Stimulated activated CD4-positive, alpha-beta T cell treated with anti-CD3 and anti-CD28 coated beads, TNF-alpha, amount 100 ng/mL, for 4 hours (primary cell): ENCODE measurements around the gene PDE7B.
"Not testable (repeated sequence)": the region's sequence is repeated elsewhere in the genome, so short reads cannot be mapped to it uniquely, and the experiment has no call there.

Experiments used
- DNase-seq, 3 experiments: peaks; one replicate each; pipeline ENCODE4 v3.0.0-alpha.2; 2020; ENCODE audit warnings: low read depth in 3 of 3

Gene PDE7B

DNA sequence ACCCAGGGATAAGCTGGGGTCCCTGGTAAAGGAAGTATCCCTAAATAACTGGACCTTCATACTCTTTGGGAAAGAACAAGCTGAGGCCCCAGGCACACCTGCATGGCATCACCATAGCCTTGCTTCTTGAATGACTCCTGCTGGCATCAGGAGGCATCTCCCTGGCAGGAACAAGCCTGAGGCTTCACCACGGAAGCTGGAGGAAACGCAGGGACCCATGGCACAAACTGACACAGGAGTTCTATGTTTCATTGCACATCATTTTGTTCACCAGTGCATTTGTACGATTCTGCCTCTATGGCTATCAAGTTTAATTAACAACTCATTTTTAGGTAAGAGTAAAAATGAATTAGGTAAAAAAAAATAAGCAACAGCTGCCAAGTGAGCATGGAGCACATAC is 619 bp upstream of the PDE7B start:
- DNase-seq: no peak

DNA sequence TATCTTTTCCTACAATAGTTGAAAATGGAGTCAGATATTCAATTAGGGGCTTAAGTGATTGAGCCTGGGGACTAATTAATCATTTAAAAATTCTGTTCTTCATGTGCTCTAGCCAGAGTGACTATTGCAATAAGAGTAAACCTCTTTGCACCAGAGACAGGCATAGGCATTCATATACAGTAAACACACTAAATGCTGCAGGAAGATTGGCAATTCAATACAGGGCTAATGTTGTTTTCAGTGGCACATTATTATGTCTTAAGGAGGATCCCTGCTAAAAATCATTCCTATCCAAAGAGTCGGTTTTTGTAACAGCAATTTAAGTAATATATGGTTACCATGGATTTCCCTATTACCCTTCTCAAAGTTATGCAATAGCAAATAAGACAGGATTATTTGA is 1.2 kb downstream of the PDE7B start:
- DNase-seq: no peak

DNA sequence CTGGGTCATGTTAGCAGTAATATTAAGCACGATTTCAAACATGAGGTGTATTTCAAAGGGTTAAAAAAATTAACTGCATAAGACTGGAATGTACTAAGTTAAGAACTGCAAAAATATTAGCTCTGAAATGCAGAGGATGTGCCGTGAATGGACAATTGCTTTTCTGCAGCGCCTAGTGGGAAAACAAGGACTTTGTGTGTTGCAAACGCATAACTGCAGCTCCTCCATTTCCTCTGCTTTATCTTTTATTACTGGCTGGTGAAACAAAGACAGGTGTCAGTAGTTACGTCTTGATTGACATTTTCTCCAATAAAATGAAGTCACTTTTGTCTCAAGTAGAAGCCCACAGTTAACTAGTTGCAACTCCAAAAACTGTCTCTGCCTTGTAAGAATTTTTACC is 1.7 kb downstream of the PDE7B start:
- DNase-seq: no peak

DNA sequence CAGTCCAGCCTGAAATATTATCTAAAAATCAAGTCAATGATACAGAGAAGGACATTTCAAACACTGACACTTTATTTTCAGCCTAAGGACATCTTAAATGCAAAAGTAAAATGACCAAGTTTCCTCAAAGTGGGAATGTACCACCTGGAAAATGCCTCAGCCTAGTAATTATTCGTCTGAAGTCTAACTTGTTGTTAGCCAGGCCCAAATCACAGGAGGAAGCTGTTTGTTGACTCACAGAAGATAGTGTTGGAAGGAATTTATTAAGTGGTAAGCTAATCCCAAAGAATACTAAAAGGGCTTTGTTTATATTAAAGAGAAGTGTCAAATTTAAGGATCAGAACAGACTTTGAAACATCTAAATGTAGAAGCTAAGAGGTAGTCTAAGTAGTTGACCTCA is 2.5 kb downstream of the PDE7B start:
- no peak for DNase-seq

DNA sequence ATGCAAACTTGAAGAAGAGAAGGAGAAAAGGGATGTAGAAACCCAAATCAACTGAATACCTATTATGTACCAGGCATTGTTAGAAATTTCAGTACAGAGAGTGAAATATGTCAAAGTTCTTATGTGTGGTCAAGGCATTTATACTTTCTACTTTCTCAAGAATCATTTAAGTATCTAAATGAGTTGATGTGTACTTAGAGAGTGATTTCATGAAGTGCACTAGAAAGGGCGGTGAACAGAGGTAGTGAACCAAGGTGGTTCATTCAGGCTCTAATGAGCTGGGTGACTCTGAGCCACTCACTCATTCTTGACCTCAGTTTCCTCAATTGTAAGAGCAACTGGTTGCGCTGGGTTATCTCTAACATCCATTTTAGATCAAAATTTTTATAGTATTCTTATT is 3.3 kb downstream of the PDE7B start:
- no peak for DNase-seq

DNA sequence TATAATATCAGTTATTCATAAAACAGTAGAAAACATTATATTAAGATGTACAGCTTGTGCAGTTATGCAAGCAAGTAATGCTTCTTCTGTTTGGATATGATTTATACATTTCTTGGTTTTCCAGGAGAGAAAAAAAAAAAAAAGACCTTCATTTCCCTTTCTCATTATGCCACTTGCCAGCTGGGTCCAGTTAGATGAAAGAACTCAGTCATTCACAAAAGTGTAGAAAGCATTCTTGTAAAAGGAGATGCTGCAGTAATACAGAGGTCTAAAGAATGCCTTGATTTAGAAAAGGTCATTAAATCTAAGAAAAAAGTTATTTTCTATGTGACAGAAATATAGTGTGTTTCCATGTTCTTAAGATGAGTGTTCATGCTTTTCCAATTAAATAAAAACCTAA is 7.4 kb downstream of the PDE7B start:
- no peak for DNase-seq

DNA sequence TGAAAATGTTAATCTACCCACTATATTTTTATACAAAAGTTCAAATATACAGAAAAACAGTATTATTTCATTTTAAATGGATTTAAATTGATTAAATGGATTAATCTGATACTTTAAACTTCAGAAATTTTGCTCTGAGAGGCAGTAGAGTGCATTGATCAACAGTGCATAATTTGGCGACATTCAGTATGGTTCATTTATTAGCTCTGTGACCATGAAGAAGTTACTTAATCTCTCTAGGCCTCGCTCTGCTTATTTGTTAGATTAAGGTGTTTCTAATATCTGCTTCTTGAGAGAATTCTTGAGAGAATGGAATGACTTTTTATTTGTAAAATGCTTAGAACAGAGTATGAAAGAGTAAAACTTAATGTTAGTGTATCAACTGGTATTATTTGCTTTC is 8.9 kb downstream of the PDE7B start:
- DNase-seq: no peak

DNA sequence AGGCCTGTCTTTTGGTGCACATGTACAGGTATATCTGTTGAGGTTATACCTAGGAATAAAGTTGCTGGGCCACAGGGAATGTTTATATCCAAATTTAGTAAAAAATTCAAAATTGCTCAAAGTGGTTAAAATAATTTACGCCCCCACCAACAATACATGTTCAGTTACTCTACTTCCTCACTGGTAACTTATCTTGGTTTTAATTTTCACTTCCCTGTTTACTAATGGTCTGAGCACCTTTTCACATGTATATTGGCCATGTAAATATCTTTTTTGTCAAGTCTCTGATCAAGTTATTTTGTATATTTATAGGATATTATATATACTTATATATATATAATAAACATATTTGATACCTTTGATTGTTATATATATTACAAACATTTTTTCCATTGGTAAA is 9.7 kb downstream of the PDE7B start:
- DNase-seq: no peak

DNA sequence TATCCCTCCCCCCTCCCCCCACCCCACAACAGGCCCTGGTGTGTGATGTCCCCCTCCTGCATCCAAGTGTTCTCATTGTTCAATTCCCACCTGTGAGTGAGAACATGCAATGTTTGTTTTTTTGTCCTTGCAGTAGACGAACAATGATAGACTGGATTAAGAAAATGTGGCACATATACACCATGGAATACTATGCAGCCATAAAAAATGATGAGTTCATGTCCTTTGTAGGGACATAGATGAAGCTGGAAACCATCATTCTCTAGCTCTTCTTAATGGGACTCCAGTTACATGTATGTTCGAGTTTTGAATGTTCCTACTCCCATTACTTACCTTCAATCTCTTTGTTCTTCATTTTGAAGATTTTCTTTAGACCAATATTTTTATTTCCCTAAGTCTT is 13.4 kb downstream of the PDE7B start:
- DNase-seq: not testable (repeated sequence)

DNA sequence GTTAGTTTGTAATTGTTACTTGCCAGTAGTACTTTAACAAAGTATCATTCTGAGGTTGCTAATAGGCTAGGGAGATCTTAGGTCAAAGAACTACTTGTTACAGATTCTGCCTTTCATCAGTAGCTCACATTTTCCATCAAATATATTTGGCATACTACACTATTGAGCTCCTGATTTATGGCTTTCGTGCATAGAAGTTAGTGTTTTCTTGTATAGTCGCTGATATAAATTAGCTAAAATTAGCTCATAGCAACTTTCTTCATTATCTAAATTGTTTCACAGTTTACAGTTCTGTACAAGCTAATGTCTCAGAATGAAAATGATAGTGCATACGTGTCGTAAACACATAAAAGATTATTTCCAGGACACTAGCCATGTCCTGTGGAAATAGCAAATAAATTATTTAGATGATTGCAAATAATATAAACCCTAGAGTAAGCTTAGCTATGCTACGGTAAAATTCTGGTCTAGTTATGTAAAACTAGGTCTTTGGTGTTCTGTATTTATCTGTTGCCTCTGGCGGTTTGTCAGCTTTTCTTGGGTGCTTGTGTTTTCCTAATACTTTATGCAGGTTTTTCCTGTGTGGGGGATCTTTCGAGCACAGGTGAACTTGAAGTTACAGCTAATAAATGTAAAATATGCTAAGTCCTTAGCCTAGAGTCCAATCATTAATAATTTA is 15.1 kb downstream of the PDE7B start:
- DNase-seq: no peak

DNA sequence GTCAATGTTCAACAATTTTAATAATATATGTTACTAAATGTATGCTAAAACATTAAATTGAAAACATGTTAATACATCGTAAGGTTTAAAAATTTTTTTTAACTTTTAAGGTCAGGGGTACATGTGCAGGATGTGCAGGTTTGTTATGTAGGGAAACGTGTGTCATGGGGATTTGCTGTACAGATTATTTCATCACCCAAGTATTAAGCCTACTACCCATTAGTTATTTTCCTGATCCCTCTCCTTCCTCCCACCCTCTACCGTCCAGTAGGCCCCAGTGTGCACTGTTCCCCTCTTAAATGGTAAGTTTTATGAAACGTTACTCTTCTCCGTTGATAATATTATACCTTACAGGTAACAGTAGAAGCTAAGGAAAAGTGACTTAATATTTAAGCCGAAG is 15.8 kb downstream of the PDE7B start:
- DNase-seq: no peak

DNA sequence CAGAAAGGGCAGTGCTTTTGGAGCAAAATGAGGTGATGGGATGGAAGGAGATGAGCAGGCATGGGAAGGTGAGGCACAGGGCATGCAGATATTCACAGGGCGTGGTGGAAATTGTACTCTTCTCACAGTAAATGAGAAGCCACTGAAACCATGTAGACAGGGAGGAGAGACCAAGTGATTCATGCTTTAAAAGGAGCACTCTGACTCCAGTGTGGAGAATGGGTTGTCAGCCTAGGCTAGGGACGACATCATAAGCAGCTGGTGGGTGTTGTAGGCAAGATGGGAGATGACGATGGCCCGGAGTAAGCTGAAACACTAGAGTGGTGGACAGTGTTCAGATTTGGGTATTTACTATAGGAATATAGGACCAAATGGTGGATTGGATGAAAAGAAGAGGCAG is 18.4 kb downstream of the PDE7B start:
- no peak for DNase-seq

DNA sequence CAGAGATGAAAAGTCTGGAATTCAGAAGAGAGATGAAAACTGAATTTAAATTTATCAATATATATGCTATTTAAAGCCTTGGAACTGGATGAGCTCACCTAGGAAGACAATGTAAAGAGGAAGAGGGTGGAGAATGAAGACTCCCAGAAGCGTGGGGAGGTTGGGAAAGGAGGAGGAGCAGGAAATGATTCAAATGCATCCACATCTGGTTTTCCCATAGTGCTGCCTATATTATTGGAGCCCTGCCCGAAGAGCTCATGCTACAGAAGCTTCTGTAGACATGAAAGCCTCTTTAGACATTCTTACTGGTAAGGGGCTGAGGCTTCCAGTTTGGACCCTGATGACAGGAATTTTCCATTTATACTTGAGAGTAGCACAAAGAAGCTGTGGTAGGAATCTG is 19.2 kb downstream of the PDE7B start:
- no peak for DNase-seq

DNA sequence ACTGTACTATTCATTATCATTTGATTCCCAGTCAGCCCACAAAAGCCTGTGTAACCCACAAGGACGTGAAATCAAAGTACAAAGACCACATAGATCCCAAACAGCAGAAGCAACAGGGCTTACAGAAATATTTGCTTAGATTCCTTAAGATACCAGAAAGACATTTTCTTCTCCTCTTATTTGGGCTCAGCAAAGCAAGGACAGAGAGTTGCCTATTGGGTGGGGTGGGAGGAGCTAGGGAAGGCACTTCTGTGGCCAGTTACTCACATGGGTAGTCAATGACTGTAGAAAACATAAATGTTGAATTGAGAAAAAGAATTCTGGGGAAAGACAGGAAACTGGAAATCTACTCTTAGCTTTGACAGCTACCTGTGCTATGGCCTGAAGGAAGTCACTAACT is 19.8 kb downstream of the PDE7B start:
- no peak for DNase-seq

DNA sequence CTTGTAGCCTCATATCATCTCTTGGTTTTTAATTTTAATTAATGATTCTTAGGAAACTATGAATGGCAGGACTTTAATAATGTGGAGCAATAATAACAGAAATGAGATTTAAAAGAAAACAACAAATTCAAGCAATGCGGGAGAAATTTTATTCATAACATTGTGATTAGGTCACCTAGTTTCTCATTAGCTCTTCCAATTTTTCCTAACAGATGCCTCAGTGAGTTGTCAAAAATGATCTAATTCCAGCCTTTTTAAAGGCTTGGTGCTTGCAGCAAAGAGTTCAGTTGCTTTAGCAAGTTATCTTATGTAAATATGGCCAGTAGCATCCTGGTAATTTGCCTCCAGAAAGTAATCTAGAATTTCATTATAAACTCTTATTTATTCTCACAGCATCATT is 20.4 kb downstream of the PDE7B start:
- DNase-seq: no peak

DNA sequence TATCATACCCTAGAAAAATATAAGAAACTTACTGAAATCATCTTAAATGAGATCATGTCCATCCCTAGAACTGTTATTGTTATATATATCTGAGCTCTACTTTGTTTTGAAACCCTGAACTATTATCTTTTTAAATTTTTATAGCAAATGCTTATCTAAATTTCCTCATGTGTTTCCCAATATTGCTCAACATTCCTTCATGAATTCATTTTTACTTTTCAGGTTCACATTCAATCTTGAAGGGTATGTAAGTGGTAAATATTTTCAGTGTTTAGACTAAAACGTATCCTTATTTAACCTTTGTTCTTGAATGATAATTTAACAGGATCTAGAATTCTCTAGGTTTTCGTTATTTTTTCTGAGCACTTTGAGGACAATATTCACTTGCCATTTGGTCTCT is 23.9 kb downstream of the PDE7B start:
- no peak for DNase-seq

DNA sequence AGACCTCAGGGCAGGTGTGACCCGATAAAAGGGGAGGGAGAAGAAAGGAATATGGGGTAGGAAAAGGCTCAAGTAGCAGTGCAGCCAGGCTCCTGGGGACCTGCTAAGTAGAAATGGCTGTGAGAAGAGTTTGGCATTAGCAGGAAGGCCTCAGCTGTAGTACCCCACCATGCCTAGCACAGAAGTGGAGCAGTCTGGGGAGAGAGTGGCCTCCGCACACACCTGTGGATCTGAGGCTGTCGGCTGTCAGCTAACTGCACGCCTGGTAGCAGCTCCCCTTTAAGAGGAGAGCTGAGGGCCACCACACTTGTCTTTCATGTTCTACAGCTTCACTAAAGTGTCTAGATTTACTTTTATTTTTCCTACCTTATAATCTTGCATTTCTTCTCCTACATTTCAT is 24.6 kb downstream of the PDE7B start:
- DNase-seq: no peak

DNA sequence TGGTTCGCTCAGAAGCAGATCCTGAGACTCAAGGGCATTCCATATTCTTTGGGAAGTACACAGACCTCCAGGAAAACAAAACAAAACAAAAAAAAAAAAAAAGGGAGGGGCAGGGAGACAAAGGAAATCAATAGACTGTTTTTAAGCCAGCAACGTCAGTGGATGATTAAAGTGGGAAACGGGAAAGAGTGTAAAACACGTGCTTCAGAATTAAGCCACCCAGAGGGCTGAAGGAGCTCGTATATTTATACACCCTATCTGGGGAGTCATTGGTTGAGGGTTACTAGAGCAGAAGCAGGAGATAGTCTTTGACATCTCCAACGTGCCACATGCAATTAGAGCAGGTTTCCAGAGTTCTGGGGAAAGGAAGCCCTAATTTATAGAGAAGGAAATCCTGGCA is 26.2 kb downstream of the PDE7B start:
- no peak for DNase-seq

DNA sequence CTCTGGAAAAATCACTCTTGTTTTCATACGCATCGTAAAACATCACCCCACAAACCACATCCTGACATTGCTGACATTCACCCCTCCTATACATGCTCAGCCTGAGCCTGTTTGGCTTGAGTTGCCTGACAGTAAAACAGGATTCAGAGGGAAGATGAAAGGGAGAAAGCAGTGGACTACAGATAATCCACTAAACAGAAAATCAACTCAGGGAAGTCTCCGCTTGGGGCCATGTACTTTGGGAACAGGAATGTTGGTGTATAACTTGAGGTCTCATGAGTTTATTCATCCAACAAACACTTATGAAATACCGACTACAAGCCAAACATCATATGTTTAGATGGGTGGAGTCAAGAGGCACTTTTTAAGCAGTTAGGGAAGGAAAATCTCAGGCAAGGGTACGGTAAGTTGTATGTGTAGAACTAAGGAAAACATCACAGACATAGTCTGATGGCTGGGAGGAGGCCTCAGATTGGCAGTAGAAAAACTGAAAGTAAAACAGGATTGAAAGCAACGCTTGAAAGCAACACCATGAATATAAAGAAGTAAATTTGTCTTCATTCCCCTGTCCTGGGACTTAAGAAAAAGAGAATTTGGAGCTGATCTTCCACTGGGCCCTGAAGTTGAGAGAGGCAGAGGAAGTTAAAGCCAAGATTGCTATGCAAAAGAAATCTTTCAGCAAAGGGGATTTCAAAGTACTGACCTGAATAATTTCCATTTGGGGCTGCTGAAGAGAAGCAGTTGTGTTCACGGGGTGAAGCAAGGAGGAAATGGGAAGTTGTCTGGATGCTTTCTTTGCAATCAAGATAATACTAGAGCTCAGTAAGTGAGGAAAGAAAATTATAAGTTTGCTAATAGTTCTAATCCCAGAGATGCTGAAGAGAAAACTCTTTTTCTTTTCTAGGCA is 28.8 kb downstream of the PDE7B start:
- peak in 2 of 3 experiments; percentile 9 to 24 for DNase-seq

DNA sequence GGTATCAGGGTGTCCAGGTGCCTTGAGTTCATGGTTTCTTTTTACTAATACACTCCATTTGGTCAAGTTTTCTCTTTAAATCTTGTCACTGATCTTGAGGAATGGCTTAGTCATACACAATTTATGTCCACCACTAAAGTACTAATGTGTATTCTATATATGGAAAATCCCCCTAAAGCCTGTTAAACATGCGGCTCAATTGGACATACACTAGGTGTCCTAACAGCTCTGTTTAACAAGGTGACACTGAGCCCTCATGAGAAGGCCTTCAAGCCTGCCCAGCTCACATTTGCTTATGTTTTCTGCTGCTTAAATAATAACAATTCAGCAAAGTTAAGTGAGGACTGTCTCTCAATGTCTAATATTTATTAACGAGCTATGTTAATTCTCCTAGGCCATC is 31.5 kb downstream of the PDE7B start:
- DNase-seq: no peak

DNA sequence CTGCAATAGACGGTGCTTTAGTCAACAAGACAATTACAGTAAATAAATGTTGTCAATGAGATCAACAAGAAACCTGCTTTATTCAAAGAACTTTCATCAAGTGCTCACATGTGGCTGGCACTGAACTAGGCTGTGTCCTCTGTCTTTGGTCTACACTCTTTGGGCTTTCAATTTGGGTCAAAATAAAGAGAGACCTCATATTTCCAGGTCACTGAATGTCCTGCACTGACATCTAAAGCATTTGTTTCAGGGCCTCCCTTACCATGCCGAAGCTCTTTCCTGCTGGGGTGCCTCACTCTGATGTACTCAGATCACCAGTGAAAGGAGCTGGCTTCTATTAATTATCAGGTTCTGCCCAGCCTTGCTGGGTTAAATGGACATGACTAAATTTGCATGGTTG is 32.0 kb downstream of the PDE7B start:
- DNase-seq: no peak

DNA sequence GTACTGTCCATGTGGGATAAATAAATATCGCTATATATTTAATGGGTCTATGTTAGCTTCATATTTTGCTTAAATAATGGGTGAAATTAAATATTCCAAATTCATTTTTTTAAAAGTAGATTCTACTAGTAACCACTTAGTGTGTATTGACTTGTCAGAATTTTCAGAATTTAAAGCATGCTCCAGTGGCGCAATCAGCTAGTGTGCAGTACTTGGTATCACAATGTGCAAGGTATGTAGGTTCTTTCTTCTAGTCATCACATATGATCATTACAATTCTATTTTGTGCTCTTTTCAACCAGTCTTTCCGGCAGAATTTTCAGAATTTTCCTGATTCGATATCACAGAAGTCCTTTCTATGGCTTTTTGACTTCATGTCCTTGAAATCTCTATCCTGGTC is 32.6 kb downstream of the PDE7B start:
- no peak for DNase-seq

DNA sequence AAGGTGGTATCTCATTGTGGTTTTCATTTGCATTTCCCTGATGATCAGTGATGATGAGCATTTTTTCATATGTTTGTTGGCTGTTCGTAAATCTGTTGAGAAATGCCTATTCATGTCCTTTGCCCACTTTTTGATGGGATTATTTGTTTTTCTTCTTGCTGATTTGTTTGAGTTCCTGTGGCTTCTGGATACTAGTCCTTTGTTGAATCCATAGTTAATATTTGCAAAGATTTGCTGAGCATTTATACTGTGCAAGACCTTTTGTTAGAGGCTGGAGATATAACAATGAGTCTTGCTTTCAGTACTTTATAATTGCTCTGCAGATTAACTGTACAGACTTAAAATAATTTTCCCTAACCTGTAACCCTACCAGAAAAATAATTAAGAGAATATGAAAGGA is 35.6 kb downstream of the PDE7B start:
- DNase-seq: no peak

DNA sequence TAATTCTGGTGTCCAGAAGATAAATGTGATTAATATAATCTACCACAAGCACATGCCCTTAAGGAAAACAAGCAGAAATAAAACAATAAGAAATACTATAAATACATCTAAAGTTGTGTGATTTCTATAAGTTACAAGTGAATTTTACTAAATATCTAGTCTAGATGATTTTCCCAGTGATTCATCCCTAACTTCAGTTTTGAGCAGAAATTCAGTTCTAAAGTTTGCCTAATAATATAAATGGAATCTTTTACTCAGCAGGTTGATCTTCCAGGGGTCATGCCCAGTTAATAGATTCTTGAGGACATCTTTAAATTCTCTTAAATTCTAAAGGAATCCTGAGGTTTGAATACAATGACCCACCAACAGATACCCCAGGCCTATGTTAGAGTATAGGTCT is 37.3 kb downstream of the PDE7B start:
- no peak for DNase-seq
